NK-92 treated with Interleukin-12 subunit alpha and Interleukin-12 subunit beta, amount 100 ng/mL, for 24 hours (cell line): ENCODE measurements around the gene ZFYVE21.

Source experiments
- DNase-seq: peaks from one replicate; lab custom pipeline; 2025; lab: John Stamatoyannopoulos, UW

Gene ZFYVE21

GRCh38 chr14:103737432-103738045, 21.9 kb downstream of the ZFYVE21 start:
- no peak for DNase-seq

- DNase-seq = no peak
Observed at GRCh38 chr14:103738166-103738565, 22.6 kb downstream of the ZFYVE21 start.

- DNase-seq = no peak
Observed at GRCh38 chr14:103738701-103739451, 23.3 kb downstream of the ZFYVE21 start.

GRCh38 chr14:103739466-103739792, 23.8 kb downstream of the ZFYVE21 start:
- no peak for DNase-seq

GRCh38 chr14:103739793-103740501, 24.3 kb downstream of the ZFYVE21 start:
- no peak for DNase-seq

GRCh38 chr14:103740991-103741689, 25.5 kb downstream of the ZFYVE21 start:
- no peak for DNase-seq

GRCh38 chr14:103741876-103742275, 26.3 kb downstream of the ZFYVE21 start:
- no peak for DNase-seq

GRCh38 chr14:103742499-103743255, 27.1 kb downstream of the ZFYVE21 start:
- no peak for DNase-seq

GRCh38 chr14:103743691-103744090, 28.1 kb downstream of the ZFYVE21 start:
- DNase-seq = no peak

- DNase-seq = no peak
Observed at GRCh38 chr14:103744621-103745395, 29.2 kb downstream of the ZFYVE21 start.

GRCh38 chr14:103745424-103745823, 29.8 kb downstream of the ZFYVE21 start:
- DNase-seq = no peak

- no peak for DNase-seq
Observed at GRCh38 chr14:103746701-103747100, 31.1 kb downstream of the ZFYVE21 start.

- DNase-seq = peak; percentile 87
Observed at GRCh38 chr14:103748534-103748857, 32.9 kb downstream of the ZFYVE21 start.

- DNase-seq = no peak
Observed at GRCh38 chr14:103749452-103749851, 33.8 kb downstream of the ZFYVE21 start.

- DNase-seq = no peak
Observed at GRCh38 chr14:103749860-103750259, 34.2 kb downstream of the ZFYVE21 start.

- DNase-seq = no peak
Observed at GRCh38 chr14:103753774-103754173, 38.2 kb downstream of the ZFYVE21 start.

GRCh38 chr14:103755060-103755459, 39.5 kb downstream of the ZFYVE21 start:
- no peak for DNase-seq

- DNase-seq = no peak
Observed at GRCh38 chr14:103758059-103758776, 42.6 kb downstream of the ZFYVE21 start.

- no peak for DNase-seq
Observed at GRCh38 chr14:103762036-103762435, 46.4 kb downstream of the ZFYVE21 start.

- DNase-seq = no peak
Observed at GRCh38 chr14:103762541-103762940, 46.9 kb downstream of the ZFYVE21 start.
